Fibroblast of lung (primary cell): ENCODE measurements around the gene KCNMB3. TPM values are rescaled to one million over a fixed set of nuclear protein-coding genes. Genes with fewer than 3 reads are reported as not detected.

ENCODE experiments used
- DNase-seq, 2 donors: peaks; one replicate each; pipeline versions ENCODE4 v3.0.0 to v3.0.0-alpha.2; 2010; ENCODE audit warnings: low read depth in 2 of 2
- H2AFZ ChIP-seq: 2 replicates; pipeline ENCODE4 v1.5.1; 2012; ENCODE audit warnings: low read length, control low read depth, inconsistent platforms
- H3K27ac ChIP-seq: 2 replicates; pipeline ENCODE4 v1.5.1; 2011; ENCODE audit warnings: low read length, control low read depth; ENCODE audit not compliant: insufficient read depth
- H3K27me3 ChIP-seq: 2 replicates; pipeline ENCODE4 v1.5.1; 2011; ENCODE audit warnings: mild to moderate bottlenecking, low read length; ENCODE audit not compliant: control insufficient read depth, insufficient read depth
- H3K36me3 ChIP-seq: 2 replicates; pipeline ENCODE4 v1.5.1; 2011; ENCODE audit warnings: low read length; ENCODE audit not compliant: control insufficient read depth, insufficient read depth
- H3K4me1 ChIP-seq: 2 replicates; pipeline ENCODE4 v1.5.1; 2011; ENCODE audit warnings: low read length; ENCODE audit not compliant: control insufficient read depth, insufficient read depth; ENCODE audit errors: extremely low read depth
- H3K4me2 ChIP-seq: 2 replicates; pipeline ENCODE4 v1.5.1; 2011; ENCODE audit warnings: low read length, control low read depth; ENCODE audit not compliant: insufficient read depth; ENCODE audit errors: extremely low read depth
- H3K4me3 ChIP-seq, 4 experiments: fragments of 200-600 bp in 1 of 4; sonication (generic) in 1 of 4; replicated peaks in 1 of 4; 2 replicates each; pipeline ENCODE4 v1.5.1; 2011 to 2016; ENCODE audit warnings: low read length in 4 of 4, low read depth in 3 of 4, mild to moderate bottlenecking in 3 of 4, control low read depth in 2 of 4, inconsistent platforms in 1 of 4, mixed read lengths in 1 of 4; ENCODE audit not compliant: insufficient read depth in 1 of 4; ENCODE audit errors: control extremely low read depth in 1 of 4
- H3K79me2 ChIP-seq: 2 replicates; pipeline ENCODE4 v1.5.1; 2012; ENCODE audit warnings: mild to moderate bottlenecking, low read length, inconsistent platforms; ENCODE audit not compliant: control insufficient read depth, insufficient read depth
- H3K9ac ChIP-seq: 2 replicates; pipeline ENCODE4 v1.5.1; 2011; ENCODE audit warnings: mild to moderate bottlenecking, low read length, control low read depth; ENCODE audit not compliant: insufficient read depth
- H3K9me3 ChIP-seq: 2 replicates; pipeline ENCODE4 v1.5.1; 2012; ENCODE audit warnings: low read depth, low read length; ENCODE audit not compliant: control insufficient read depth, insufficient read depth
- H4K20me1 ChIP-seq: 2 replicates; pipeline ENCODE4 v1.5.1; 2011; ENCODE audit warnings: low read length; ENCODE audit not compliant: control insufficient read depth, insufficient read depth; ENCODE audit errors: extremely low read depth
- EZH2 ChIP-seq: IDR thresholded peaks from 2 replicates; pipeline ENCODE4 v1.5.1; 2012; ENCODE audit warnings: low read length, control low read depth, mild to moderate bottlenecking; ENCODE audit errors: missing control alignments
- polyA plus RNA-seq, 2 donors: library from polyadenylated mRNA; depleted of rRNA in 1 of 2; stranded (reverse) in 1 of 2; unstranded in 1 of 2; fragments of >200 nt; gene quantifications; 2 replicates each; pipeline ENCODE4 v1.2.1, GENCODE V29; 2011 to 2012; ENCODE audit warnings: missing spikeins in 1 of 2
- total RNA-seq: library from RNA; depleted of rRNA; stranded (reverse); fragments of >200 nt; gene quantifications from 2 replicates; pipeline ENCODE4 v1.2.1, GENCODE V29; 2014
- TF ChIP-seq, protein P1 (sequence below), 2 donors: IDR thresholded peaks in 1 of 2; conservative IDR thresholded peaks in 1 of 2; 1 replicate in 1 of 2; 2 replicates in 1 of 2; pipeline ENCODE4 v1.5.1; 2011 to 2012; ENCODE audit warnings: low read length in 2 of 2, control low read depth in 1 of 2, inconsistent platforms in 1 of 2, low read depth in 1 of 2, mild to moderate bottlenecking in 1 of 2

KCNMB3 gene
- total and polyA plus RNA-seq, 2 donors (not counting 1 experiment from before 2014, with no cell fraction given), result 1.3 to 1.5 TPM

DNA sequence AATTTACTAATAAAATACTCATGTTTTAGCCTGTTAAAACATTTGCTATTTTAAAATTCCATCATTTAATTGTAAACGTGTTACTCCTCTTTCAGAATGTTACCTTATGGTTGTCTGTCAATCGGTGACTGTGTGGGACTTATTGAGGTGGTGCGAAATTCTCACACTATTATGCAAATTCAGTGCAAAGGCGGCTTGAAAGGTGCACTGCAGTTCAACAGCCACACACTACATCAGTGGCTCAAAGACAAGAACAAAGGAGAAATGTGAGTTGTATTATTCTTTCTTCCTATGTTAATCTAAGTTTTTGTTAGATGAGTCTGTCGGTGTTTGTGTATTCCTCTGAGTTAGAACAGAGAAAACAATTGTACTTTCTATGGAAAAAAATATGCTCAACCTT, 21.7 kb downstream of the KCNMB3 start:
- Histone ChIP-seq H3K27me3 (no peaks in the 10 kb centered on the region), H3K4me3 (no peak overlapping the region), H3K36me3 (peaks cover 7% of the 10 kb centered on the region), H4K20me1 (no peaks in the 10 kb centered on the region), H3K9ac (no peak overlapping the region), H3K9me3 (no peaks in the 10 kb centered on the region), H3K79me2 (no peaks in the 10 kb centered on the region), H3K4me2 (no peak overlapping the region), H3K4me1 (no peaks in the 10 kb centered on the region), H3K27ac (no peak overlapping the region), H2AFZ (no peak overlapping the region)
- no peak for DNase-seq
- no peak for TF ChIP-seq EZH2

DNA sequence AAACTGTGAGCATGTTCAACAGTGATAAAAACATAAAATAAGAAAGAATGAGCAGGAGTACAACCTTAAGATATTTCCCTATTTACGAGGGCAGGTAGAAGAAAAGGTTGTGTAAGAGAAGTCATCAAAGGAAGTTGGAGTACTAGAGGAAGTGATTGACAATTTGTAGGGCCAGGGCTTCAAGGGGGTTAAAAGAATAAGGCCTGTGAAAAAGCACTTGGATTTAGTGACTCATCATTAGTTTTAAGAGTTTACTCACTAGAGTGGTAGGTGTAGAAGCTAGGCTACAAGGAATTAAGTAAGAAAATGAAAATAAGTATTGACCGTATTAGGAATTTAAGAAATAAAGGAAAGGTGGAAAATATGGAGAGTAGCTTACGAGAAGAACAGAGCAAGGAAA, 23.6 kb downstream of the KCNMB3 start:
- Histone ChIP-seq H3K4me2 (no peak overlapping the region), H3K4me3 (no peak overlapping the region), H3K27me3 (no peaks in the 10 kb centered on the region), H3K9me3 (no peaks in the 10 kb centered on the region), H2AFZ (no peak overlapping the region), H3K79me2 (no peaks in the 10 kb centered on the region), H3K36me3 (peaks cover 7% of the 10 kb centered on the region), H3K4me1 (no peaks in the 10 kb centered on the region), H3K9ac (no peak overlapping the region), H3K27ac (no peak overlapping the region), H4K20me1 (no peaks in the 10 kb centered on the region)
- DNase-seq, result peak in 1 of 2 donors; percentile 50
- TF ChIP-seq, protein P1, sequence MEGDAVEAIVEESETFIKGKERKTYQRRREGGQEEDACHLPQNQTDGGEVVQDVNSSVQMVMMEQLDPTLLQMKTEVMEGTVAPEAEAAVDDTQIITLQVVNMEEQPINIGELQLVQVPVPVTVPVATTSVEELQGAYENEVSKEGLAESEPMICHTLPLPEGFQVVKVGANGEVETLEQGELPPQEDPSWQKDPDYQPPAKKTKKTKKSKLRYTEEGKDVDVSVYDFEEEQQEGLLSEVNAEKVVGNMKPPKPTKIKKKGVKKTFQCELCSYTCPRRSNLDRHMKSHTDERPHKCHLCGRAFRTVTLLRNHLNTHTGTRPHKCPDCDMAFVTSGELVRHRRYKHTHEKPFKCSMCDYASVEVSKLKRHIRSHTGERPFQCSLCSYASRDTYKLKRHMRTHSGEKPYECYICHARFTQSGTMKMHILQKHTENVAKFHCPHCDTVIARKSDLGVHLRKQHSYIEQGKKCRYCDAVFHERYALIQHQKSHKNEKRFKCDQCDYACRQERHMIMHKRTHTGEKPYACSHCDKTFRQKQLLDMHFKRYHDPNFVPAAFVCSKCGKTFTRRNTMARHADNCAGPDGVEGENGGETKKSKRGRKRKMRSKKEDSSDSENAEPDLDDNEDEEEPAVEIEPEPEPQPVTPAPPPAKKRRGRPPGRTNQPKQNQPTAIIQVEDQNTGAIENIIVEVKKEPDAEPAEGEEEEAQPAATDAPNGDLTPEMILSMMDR (conservative IDR thresholded peaks at IDR 0.05 in 1 of 2, IDR thresholded peaks at IDR 0.05 in 1 of 2; ENCODE audit: low read depth in 1 of 2, low read length in 2 of 2), result no peak
- no peak for TF ChIP-seq EZH2

DNA sequence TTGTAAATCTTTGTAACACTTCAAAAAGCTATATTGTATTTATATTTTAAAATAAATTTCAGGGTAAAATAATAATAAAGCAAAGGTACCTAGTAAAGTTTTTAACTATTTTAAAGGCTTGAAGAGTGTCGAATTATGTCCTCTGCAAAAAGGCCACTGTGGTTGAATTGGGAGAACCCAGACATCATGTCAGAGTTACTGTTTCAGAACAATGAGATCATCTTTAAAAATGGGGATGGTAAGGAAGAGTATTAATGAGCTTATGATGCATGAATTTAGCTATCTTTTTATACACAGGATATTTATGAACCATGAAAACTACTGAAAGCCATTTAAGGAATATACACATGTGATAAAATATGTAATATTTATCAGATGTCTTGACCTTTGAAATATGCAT, 26.3 kb downstream of the KCNMB3 start:
- Histone ChIP-seq H3K27me3 (no peaks in the 10 kb centered on the region), H3K27ac (no peak overlapping the region), H2AFZ (no peak overlapping the region), H3K9ac (no peak overlapping the region), H3K4me2 (no peak overlapping the region), H3K4me3 (no peak overlapping the region), H3K79me2 (no peaks in the 10 kb centered on the region), H3K4me1 (no peaks in the 10 kb centered on the region), H4K20me1 (no peaks in the 10 kb centered on the region), H3K36me3 (peaks cover 3% of the 10 kb centered on the region), H3K9me3 (no peaks in the 10 kb centered on the region)
- TF ChIP-seq, protein P1 (conservative IDR thresholded peaks at IDR 0.05 in 1 of 2, IDR thresholded peaks at IDR 0.05 in 1 of 2; ENCODE audit: low read depth in 1 of 2, low read length in 2 of 2), result no peak
- no peak for TF ChIP-seq EZH2
- DNase-seq, result no peak
